22Rv1 (cell line): ENCODE data around the gene DACH1.

ENCODE experiments used
- H3K27ac ChIP-seq: fragments of 450-650 bp; 2 replicates; pipeline ENCODE4 v1.5.1; 2017
- CTCF ChIP-seq: fragments of 450-650 bp; IDR thresholded peaks from 2 replicates; pipeline ENCODE4 v1.5.1; 2017; ENCODE audit warnings: mild to moderate bottlenecking
- ZFX ChIP-seq: fragments of 450-650 bp; IDR thresholded peaks from 2 replicates; pipeline ENCODE4 v1.6.1; 2017; ENCODE audit warnings: antibody characterized with exemption, borderline replicate concordance

The DACH1 gene

GRCh38 chr13:71865874-71866334 lies 1.1 kb downstream of the DACH1 start:
- H3K27ac ChIP-seq: 0 out of 2 replicates have a peak overlapping the region, but pooled peaks have one; percentile 40
- TF ChIP-seq ZFX (no peak), CTCF (no peak)

- H3K27ac ChIP-seq: peak overlapping the region; percentile 40; the same call in 1 of the 2 replicates
- TF ChIP-seq CTCF: no peak
- no peak for TF ChIP-seq ZFX
Measured at GRCh38 chr13:71864986-71865873, 1.8 kb downstream of the DACH1 start.

DNA sequence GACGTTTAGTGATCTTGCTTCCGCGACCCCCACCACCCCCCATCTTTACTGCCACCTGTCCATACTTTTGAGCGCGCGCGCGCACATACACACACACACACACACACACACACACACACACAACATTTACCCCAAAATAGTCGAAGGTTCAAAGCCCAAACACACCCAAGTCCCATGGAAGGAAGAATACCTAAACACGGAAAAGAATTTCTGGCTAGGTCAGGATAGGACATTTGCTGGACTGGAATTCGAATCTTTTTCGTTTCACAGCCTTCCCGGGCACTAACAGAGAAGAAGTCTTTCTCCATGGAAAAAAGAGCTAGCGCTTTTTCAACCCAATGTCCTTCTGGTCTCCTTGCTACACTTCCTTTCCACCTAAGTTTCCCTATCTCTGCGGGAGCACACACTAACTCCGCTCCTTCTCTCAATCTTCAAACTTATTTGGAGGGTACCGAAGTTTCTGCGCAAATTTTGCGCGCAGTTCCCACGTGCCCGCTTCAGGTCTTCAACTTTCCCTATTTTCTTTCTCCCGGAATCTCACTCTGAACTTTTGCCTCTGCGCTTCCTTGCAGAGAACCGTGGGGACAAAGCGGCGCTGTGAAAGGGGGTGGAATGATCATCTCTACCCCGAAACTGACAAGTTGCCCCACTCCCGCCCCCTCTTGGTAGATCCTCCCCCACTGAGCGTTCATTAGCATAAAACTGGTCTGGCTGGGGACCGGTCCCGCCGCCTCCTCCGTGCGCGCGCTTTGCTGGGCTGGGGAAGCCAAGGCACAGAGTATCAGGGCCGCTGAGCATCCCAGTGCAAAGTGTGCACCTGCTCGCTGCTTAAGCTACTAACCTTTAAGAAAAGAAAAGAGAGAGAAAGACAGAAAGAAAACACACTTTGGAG lies 2.7 kb downstream of the DACH1 start:
- TF ChIP-seq CTCF: peak; percentile 10; the same call in 1 of the 2 replicates
- no peak for TF ChIP-seq ZFX
- H3K27ac ChIP-seq: peak overlapping the region; percentile 40; the same call in 1 of the 2 replicates

- TF ChIP-seq CTCF: no peak
- no peak for TF ChIP-seq ZFX
- no peak overlapping the region for H3K27ac ChIP-seq
Measured at GRCh38 chr13:71863254-71863865, 3.6 kb downstream of the DACH1 start.

- H3K27ac ChIP-seq: no peak overlapping the region
- TF ChIP-seq CTCF (no peak), ZFX (no peak)
Measured at GRCh38 chr13:71862459-71862943, 4.5 kb downstream of the DACH1 start.

DNA sequence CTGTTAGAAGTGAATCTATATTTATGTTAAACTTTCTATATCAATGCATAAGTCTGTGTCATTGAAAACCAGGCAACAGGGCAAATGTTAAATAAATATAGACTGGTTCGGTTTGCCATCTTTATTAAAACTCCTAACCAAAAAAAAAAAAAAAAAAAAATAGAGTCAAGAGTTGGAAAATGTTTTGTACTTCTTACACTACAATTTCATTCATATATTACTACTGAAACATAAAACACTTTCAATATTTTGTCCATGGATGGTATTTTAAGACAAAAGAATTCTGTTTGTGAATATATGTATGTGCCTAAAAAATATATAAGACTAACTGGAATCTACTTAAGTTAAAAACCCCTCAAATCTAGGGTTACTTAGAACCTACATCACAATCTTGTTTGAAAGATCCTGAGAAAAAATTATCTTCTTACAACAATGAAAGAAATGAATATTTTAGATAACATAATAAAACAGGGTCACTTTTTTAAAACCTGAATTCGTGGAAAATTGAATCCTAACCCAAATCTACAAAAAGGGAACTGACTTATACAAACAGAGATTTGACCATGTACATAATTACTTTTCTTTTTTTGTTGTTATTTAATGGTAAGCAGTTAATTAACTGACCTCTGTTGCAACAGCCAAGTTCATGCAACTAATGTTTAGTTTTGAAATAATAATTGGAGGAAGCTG lies 5.1 kb downstream of the DACH1 start:
- H3K27ac ChIP-seq: no peak overlapping the region
- no peak for TF ChIP-seq ZFX
- TF ChIP-seq CTCF: no peak
